Stimulated activated CD4-positive, alpha-beta T cell treated with anti-CD3 and anti-CD28 coated beads, TNF-alpha, amount 100 ng/mL, for 24 hours (primary cell): Measurements from ENCODE around the gene OTUD3.
"Not testable (repeated sequence)": the region's sequence is repeated elsewhere in the genome, so short reads cannot be mapped to it uniquely, and the experiment has no call there.

Source experiments
- DNase-seq, 3 experiments: peaks; one replicate each; pipeline ENCODE4 v3.0.0-alpha.2; 2020; ENCODE audit warnings: low read depth in 3 of 3

OTUD3 gene

DNA sequence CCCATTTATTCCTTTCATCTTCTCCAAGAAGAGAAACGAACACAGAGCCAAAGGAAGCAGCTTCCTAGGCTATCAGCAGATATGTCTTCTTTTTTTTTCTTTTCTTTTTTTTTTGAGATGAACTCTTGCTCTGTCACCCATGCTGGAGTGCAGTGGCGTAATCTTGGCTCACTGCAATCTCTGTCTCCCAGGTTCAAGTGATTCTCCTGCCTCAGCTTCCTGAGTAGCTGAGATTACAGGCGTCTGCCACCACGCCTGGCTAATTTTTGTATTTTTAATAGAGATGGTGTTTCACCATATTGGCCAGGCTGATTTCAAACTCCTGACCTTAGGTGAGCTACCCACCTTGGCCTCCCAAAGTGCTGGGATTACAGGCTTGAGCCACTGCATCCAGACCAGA is 13.6 kb upstream of the OTUD3 start:
- not testable (repeated sequence) for DNase-seq

DNA sequence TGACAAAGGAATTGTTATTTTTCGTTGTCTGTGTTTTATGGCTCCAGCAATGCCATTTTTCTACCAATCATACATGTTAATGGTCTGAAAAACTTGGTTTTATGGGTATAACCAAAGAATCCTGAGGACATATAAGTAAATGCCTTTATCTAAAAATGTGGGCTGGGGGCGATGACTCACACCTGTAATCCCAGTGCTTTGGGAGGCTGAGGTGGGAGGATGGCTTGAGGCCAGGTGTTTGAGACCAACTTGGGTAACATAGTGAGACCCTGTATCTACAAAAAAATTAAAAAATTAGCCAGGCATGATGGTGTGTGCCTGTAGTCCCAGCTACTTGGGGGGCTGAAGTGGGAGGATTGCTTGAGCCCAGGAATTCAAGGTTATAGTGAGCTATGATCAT is 12.7 kb upstream of the OTUD3 start:
- not testable (repeated sequence) for DNase-seq

DNA sequence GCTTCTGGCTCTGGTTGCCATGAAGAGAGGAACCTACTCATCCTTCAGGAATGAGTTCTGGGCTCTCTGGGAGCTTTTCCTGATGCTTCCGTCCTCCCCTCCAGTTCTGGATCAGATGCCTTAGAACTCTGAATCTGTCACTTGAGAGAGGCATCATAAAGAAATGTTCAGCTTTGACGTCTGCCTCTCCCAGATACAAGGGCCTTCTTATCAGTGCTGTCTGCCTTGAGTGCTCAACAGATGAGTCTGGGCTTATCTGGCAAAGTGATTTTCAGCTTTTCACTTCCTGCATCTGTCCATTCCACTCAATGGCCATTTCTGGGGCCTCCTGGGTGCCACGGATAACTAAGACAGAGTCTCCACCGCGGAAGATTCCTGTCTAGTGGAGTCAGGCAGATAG is 12.3 kb upstream of the OTUD3 start:
- no peak for DNase-seq

DNA sequence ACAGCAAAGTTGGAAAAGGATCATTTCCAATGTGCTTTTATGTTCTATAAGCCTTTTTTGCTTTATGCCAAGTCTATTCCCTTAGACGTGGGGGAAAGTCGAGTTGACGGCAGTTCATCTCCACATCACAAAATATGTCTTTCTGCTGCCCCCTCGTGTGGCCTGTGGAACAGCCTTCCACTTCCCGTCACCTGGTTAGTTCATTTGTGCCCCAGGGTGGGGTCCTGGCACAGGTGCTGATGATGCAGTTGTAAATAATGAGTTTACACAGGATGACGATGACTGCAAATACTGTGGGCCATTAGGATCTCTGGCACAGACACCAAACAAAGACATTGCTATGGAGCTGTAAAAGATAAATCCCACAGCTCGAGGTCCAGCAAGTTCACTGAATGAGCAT is 10.0 kb upstream of the OTUD3 start:
- DNase-seq, result no peak

DNA sequence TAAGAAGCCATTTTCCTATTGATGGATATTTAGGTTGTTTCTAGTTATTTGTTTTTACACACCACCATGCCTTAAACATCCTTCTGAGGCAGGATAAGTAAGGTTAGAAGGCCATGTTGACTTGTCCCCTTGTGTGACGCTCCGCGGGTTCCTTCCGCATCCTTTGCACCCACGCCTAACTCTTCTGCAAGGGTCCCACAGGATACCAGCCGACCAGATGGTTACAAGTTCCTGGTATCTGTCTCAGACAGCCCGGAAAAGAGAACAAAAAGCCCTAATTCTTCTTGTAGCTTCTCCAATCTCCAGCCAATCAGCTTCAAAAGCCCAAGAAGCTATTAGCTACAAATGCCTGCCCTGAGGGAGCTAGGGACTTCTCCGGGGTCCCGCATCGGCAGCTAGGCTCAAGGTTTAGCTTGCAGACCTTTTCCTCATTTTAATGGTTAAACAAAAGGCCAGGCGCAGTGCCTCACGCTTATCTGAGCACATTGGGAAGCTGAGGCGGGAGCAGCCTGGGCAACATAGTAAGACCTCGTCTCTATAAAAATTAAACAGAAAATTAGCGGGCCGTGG is 4.9 kb upstream of the OTUD3 start:
- no peak for DNase-seq

DNA sequence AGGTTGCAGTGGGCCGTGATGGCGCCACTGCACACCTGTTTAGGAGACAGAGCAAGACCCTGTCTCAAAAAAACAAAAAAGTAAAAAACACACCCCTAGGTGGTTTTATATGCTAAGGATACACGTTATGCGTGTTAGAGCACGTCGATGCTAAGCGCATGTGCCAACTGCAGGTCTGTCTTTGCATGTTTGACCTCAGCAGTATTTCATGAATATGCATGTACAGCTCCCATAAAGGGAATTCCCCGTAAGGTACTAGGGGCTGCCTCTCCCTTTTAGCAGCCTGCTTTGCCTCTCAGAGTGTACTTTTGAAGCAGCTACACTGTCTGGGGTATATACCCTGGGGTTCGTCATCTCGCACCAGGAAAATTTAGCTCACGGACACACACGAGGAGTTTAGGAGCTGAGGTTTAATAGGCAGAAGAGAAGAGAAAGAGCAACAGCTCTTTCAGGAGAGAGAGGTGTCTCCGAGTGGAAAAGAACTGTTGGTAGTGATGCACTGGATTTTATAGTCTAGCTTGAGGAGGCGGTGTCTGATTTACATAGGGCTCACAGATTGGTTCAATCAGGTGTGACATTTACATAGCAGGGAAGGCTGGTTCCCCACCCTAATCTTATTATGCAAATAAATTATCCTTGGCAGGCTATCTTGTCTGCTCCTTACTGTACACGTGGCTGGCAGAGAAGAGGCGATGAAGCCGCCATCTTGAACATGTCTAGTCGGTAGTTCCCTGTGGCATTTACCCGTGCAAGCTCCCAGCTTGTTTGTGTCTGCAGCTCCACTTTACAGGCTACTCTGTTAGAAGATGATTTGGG is 4.2 kb upstream of the OTUD3 start:
- no peak for DNase-seq

DNA sequence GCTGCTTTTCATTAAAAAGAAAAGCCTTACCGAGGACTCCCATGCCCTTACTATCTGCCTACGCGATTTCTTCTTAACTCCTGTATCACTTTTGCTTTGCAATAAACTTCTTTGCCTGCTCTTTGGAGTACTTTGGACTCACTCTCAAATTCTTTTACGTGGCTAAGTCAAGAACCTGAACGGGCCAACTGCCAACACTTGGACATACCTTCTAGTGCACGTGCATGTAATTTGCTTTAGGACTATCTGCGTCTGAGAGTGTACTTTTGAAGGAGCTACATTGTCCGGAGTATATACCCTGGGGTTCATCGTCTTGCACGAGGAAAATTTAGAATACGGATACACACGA is 3.6 kb upstream of the OTUD3 start:
- no peak for DNase-seq

DNA sequence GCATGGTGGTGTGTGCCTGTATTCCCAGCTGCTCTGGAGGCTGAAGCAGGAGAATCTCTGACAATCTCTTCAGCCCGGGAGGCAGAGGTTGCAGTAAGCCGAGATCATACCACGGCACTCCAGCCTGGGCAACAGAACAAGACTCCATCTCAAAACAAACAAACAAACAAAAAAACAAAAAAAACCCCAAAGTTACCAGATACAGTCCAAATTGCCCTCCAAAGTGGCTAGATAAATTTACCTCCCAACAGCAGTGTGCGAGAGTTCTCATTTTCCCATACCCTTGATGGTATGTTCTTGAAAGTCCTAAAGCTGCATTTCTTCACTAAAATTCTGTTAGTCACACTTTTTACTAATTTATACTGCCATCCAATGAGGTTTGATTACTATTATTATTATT is 3.0 kb upstream of the OTUD3 start:
- no peak for DNase-seq

DNA sequence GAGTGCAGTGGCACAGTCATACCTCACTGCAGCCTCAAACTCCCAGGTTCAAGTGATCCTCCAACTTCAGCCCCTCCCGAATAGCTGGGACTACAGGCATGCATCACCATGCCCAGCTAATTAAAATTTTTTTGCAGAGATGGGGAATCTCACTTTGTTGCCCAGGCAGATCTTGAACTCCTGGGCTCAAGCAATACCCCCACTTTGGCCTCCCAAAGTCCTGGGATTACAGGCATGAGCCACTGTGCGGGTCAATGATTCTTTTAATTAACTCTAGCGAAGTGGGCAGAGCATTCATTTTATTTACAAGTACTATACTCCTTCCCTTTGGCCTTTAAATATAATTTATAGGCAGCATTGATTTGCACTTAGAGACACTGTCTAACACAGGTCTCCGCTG is 2.5 kb upstream of the OTUD3 start:
- DNase-seq, result no peak

DNA sequence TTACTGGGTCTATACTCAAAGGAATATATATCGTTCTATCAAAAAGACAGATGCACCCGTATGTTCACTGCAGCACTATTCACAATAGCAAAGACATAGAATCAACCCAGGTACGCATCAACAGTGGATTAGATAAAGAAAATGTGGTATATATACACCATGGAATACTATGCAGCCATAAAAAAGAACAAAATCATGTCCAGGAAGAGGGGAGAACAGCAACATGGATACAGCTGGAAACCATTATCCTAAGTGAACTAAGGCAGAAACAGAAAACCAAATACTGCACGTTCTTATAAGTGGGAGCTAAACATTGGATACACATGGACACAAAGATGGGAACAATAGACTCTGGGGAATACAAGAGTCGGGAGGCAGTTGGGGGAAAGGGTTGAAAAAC is 1.4 kb upstream of the OTUD3 start:
- not testable (repeated sequence) for DNase-seq

DNA sequence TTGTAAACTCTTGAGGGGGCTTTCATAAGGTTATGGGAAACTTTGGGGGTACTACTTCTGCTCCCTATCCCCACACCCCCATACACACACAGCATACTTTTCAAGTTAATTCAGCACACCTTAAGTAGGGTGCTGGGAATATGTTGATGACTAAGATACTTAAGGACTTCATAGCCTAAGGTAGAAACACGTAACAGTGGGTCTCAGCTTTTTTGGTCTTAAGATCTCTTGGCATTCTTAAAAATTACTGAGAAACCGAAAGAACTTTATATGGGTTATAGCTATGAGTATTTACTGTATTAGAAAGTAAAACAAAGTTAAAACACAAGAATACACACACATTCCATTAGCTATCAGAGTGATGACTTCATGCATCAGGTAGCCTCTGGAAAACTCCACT is 2.1 kb downstream of the OTUD3 start:
- no peak for DNase-seq

DNA sequence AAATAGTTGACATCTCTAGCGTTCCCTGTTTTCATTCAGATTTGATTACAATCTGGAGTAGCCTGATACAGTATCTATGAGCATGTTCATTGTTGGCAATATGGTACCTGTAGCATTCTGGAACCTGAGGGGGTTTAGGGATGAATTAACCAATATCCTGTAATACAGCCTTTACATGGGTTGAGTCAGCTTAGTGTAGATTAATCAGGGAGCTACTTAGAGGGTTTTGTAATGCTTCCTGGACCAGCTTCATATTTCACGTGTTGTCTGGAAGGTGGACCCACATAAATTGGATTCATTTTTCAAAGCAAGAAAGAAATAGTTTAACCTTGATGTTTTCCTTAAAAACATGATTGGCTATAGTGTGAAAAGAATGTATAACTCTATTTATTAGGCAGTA is 3.6 kb downstream of the OTUD3 start:
- DNase-seq, result no peak

DNA sequence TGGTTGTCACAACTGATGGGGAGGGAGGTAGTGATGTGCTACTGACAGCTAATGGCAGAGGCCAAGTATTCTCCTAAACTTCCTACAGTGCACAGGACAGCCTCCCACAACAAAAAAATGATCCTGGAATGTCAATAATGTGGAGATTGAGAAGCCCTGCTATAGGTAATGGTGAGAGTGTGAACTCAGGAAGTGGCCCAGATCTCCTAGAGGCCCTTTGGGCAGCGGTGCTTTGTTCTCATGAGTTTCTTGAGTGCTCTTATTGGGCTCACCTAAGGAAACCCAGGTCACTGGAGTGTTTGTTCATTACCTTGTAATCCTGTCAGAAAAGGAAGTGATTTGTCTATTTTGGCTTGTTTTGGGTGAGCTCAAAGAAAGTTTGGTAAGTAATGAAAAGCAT is 5.9 kb downstream of the OTUD3 start:
- no peak for DNase-seq

DNA sequence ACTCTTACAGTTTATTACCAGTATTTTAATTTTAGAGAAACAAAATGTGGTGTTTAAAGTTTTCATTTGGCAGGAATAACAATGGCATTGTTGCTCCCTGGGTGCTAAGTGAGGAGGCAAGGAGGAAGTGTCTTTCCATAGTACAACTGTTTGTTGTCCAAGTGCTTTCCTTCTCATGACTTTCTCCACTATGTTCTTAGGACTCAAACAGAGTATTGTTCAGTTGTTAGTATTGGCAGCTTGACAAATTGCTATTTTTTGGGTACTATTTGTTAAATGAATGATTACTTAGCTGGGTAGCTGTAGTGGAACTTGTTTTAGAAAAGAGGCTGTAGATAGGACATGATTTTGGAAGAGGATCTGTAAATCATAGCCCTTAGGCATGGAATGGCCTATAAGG is 7.5 kb downstream of the OTUD3 start:
- no peak for DNase-seq

DNA sequence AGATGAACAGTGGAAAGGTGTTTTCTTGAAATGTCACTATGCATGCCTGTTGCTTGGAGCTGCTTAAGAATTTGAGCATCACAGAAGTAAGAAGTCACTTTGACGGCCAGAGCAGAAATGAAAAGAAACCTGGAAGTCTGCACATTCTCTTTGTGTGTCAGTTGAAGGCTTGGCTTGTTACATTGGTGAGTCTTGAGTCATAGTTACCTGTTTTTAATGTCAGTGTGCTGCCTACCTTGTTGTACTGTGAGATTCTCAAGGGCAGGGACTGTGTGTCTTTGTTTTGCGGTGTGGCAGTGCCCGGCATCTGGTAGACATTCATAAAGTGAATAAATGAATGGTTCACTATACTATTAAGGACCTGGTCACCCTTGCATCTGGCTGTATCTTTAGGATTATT is 9.9 kb downstream of the OTUD3 start:
- DNase-seq, result no peak

DNA sequence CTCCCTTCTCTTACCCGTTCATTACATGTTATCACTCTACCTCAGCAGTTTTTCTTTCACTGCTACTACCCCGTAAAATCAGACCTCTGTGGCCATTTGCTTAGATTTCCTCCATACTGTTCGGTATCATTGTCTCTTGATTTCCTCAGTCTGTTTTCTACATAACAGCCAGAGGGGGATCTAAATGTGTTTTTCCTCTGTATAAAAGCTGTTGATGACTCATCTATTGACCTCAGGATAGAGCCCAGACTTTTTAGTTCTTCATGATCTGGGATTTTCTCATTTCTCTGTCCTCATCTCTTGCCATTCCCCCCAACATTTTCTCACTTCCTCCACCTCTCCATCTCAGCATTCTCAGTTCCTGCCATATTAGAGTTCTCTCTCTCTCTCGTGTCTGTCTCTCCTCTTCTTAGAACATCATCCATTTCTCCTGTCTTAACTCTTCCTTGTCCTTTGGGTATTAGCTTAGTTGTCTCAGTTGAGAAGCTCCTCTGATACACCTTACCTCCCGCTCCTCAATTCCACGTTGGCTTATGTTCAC is 10.5 kb downstream of the OTUD3 start:
- no peak for DNase-seq

DNA sequence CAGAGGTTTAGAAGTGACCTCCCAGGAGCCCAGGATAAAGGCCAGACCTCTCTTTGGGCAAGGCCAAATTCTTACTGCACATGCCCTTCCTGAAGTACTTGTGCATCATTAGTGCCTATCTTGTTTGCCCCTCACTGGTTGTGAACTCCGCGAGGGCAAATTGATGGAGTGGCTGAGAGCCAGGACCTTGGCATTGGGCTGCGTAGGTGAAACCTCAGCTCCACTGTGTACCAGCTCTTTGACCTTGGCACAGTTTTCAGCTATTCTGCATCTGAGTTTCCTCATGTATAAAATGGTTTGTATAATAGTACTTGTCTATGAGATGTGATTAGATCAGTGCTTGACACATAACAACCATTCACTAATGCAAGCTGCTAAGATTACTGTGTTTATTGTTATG is 11.5 kb downstream of the OTUD3 start:
- no peak for DNase-seq

DNA sequence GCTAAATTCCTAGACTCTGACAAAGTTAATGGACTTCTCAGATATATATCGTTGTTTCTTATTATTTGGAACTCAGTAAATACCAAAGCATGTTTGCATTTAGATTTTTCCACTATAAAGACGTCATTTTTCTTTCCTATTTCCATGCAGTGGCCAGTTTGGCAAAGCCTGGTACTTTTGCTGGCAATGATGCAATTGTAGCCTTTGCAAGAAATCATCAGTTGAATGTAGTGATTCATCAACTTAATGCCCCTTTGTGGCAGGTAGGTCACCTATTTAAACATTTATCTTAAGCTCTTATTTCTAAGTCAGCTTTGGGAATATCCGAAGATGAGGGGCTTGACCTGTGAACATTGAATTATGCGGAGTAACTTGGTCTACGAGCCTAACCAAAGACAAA is 12.0 kb downstream of the OTUD3 start:
- no peak for DNase-seq

DNA sequence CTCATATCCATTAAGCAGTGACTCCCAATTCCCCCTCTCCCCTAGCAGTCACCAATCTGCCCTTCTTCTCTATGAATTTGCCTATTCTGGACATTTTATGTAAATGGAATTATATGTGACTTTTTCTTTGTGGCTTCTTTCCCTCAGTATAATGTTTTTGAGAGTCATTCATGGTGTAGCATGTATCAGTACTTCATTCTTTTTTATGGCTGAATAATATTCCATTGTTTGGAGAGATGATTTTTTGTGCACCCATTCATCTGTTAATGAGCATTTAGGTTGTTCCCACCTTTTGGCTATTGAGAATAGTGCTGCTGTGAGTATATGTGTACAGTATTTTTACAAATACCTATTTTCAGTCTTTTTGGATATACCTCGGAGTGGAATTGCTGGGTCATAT is 19.5 kb downstream of the OTUD3 start:
- no peak for DNase-seq

DNA sequence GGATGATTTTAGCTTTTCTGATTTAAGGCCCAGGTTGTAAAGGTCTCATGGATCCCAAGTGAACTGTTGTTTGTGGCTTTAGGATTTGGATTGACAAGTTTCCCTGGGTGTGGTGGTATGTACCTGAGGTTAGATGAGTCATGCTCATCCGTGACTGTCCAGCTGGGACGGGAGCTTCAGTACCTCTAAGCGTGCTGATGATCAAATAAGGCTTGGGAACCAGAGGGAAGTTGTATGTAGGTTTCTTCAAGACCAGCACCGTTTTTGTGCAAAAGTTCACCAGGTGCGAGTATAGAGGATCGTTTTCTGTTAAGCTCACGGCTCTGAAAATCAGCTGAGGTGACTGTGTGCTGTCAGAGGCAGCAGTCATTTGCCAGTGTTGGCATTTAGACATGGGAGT is 21.4 kb downstream of the OTUD3 start:
- no peak for DNase-seq

DNA sequence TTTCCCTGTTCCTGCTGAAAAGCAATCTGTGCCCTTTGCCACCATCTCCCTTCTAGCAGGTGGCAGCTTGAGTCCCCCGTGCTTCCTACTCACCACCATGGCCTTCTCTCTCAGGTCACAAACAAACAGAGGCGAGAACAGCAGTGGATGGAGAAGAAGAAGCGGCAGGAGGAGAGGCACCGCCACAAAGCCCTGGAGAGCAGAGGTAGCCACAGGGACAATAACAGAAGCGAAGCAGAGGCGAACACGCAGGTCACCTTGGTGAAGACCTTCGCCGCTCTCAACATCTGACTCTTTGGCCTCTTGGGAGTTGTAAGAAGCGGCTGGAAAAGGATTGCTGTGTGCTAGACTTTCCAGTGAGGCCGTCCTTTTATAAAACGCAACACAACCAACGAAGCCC is 25.3 kb downstream of the OTUD3 start:
- no peak for DNase-seq

DNA sequence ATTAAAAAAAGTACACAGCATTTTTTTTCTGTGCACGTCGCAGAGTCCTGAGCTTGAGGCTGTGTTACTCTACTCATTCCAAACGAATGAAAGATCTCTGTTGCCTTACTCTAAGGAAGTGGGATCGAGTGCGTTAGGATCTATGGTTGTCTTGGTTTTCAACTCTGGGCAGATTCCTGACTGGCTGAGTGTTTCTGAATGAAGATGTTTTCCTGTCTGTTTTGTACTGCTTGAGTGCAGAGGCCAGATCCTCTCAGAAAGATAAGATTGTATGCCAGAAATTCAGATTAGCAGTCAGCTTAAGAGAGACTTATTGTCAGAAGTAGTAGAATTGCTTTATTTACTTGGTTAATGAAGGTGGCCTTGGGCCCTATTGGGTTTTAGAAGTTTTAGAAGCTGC is 27.2 kb downstream of the OTUD3 start:
- no peak for DNase-seq

DNA sequence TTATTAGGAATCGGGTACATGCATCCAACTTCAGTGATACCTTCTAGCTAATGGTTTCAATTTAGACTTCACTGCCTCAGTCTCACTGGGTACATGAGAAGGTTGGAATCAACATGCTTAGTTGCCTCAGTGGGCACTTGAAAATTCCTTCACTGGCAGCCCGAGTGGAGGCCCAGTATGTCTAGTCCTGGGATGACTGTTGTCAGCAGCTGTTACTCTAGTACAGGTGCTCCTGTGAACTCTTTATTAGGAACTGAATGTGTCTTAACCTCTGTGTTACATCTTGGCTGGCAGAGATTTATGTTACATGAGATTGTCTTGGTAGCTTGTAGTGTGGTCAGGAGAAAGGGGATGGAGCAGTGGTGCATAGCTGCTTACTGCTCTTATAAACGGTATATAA is 27.8 kb downstream of the OTUD3 start:
- DNase-seq, result no peak

DNA sequence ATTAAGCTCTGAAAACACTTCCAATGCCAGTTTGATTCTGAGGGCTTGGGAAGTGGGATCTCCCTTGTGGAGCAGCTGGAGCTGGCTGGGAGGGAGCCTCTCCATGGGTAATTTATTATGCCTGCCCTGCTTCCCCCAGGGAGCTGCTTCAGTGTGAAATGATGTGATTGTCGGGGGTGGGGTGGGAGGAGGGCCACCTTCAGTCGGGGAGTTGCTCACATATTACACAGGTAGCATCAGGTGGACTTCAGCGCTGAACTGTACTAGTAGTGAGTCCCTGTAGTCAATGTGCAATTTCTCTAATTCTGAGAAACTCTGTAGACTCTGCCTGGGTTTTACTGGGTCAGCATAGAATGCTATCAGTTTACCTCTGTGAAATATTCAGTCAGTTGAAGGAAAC is 28.5 kb downstream of the OTUD3 start:
- DNase-seq, result no peak
